C4-2B (cell line): ENCODE data around the gene ERCC8.
"Not testable (repeated sequence)": the region's sequence is repeated elsewhere in the genome, so short reads cannot be mapped to it uniquely, and the experiment has no call there.

Experiments used
- H3K27ac ChIP-seq: fragments of 450-650 bp; 2 replicates; pipeline ENCODE4 v1.5.1; 2017
- ZFX ChIP-seq: fragments of 450-650 bp; IDR thresholded peaks from 2 replicates; pipeline ENCODE4 v1.6.1; 2017
- TF ChIP-seq, protein P1 (sequence below): fragments of 450-650 bp; conservative IDR thresholded peaks from 2 replicates; pipeline ENCODE4 v1.5.1; 2017; ENCODE audit warnings: mild to moderate bottlenecking

Gene ERCC8

DNA sequence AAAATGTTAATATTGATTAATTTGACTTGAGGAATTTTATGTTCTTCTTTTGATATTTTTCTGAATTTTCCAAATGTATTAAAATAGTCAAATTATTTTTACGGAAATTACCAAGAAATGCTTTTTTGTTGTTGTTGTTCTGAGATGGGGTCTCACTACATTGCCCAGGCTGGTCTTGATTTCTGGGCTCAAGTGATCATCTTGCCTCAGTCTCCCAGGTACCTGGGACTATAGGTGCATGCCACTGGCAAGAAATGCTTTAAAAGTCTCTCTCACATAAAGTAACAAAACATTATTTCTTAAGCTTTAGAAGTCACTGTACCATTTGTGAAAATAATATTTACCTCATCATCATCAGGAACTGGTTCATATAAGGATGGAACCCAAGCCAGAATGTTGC lies 57.8 kb downstream of the ERCC8 start:
- TF ChIP-seq ZFX = no peak
- TF ChIP-seq, protein P1, sequence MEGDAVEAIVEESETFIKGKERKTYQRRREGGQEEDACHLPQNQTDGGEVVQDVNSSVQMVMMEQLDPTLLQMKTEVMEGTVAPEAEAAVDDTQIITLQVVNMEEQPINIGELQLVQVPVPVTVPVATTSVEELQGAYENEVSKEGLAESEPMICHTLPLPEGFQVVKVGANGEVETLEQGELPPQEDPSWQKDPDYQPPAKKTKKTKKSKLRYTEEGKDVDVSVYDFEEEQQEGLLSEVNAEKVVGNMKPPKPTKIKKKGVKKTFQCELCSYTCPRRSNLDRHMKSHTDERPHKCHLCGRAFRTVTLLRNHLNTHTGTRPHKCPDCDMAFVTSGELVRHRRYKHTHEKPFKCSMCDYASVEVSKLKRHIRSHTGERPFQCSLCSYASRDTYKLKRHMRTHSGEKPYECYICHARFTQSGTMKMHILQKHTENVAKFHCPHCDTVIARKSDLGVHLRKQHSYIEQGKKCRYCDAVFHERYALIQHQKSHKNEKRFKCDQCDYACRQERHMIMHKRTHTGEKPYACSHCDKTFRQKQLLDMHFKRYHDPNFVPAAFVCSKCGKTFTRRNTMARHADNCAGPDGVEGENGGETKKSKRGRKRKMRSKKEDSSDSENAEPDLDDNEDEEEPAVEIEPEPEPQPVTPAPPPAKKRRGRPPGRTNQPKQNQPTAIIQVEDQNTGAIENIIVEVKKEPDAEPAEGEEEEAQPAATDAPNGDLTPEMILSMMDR = no peak
- no peak overlapping the region for H3K27ac ChIP-seq

DNA sequence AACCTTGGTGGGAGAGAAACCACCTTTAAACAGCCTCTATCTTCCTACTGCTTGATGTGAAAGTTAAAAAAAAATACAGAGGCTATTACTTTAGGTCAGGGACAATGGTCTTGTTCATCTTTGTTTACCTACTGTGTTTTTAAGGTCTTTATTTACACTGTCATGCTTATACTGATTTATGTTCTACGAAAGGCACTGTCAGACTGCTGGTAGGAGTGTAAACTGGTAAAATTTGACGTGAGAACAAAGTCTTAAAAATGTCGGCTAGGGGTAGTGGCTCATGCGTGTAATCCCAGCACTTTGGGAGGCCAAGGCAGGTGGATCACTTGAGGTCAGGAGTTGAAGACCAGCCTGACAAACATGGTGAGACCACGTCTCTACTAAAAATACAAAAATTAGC lies 58.7 kb downstream of the ERCC8 start:
- no peak overlapping the region for H3K27ac ChIP-seq
- TF ChIP-seq, protein P1 = no peak
- no peak for TF ChIP-seq ZFX

DNA sequence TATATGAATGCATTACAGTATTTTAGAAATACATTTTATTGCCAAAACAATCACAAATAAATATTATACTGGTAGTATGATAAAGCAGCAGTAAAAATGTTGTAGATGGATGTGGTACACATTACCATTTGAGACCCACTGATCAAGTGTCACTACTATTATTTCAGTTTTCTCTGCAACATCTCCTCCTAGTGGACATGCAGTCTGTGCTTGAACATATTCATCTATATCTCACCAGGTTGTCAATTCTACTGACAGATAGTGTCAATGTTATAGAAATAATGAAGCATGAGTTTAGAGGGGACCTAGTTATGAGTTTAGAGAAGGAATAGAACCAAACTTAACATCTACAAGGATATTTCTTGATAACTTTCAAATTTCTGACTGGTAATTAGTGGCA lies 61.6 kb downstream of the ERCC8 start:
- TF ChIP-seq ZFX = no peak
- TF ChIP-seq, protein P1 = peak; percentile 86
- no peak overlapping the region for H3K27ac ChIP-seq

DNA sequence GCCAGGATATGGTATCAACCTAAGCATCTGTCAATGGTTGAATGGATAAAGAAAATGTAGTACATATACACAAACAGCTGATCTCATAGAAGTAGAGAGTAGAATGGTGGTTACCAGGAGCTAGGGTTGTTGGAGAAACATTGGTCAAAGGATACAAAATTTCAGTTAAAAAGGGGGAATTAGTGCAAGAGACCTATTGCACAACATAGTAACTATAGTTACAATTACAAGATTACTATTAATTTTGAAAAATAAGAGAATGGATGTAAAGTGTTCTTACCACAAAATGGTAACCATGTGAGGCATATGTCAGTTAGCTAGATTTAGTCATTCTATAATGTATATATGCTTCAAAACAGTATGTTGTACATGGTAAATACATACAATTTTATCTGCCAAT lies 72.0 kb downstream of the ERCC8 start:
- H3K27ac ChIP-seq = no peak overlapping the region
- TF ChIP-seq, protein P1 = no peak
- TF ChIP-seq ZFX = no peak

DNA sequence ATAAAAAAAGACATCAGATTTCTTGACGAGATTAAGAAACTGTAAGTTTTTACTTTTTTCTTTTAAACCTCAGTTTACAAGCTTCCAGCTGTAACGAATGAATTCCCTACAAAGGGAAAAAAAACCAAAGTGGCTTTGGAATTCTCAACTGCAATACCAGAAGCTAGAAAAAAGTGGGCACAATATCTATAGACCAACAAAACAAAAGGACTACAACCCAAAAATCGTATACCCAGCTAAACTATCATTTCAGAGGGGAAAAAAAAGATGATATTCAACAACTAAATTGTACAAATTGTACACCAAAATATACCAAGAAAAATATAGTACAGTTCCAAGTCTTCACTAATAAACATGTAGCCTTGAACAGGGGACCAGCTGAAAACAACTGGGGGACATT lies 74.0 kb downstream of the ERCC8 start:
- no peak overlapping the region for H3K27ac ChIP-seq
- TF ChIP-seq ZFX = no peak
- TF ChIP-seq, protein P1 = no peak

DNA sequence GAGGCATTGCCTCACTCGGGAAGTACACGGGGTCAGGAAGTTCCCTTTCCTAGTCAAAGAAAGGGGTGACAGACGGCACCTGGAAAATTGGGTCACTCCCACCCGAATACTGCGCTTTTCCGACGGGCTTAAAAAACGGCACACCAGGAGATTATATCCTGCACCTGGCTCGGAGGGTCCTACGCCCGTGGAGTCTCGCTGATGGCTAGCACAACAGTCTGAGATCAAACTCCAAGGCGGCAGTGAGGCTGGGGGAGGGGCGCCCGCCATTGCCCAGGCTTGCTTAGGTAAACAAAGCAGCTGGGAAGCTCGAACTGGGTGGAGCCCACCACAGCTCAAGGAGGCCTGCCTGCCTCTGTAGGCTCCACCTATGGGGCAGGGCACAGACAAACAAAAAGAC lies 84.3 kb downstream of the ERCC8 start:
- H3K27ac ChIP-seq = not testable (repeated sequence)

DNA sequence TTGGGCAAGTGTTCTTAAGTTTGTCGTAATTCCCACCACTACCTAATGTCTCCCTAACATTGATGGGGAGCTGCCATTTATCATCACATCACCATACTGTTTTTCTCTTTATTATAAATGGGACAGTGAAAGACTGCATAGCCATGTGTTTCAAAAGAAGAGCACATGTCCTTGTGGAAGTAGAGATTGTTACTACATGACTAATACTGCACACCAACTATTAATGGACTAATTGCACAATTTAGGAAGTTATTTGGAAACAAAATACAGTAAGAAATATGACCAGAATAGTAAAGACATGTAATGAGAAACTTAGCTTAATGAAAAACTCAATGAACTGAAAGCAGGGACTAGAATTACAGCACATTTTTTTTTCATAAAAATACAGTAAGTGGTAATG lies 88.8 kb downstream of the ERCC8 start:
- H3K27ac ChIP-seq = no peak overlapping the region
- no peak for TF ChIP-seq ZFX
- TF ChIP-seq, protein P1 = no peak

DNA sequence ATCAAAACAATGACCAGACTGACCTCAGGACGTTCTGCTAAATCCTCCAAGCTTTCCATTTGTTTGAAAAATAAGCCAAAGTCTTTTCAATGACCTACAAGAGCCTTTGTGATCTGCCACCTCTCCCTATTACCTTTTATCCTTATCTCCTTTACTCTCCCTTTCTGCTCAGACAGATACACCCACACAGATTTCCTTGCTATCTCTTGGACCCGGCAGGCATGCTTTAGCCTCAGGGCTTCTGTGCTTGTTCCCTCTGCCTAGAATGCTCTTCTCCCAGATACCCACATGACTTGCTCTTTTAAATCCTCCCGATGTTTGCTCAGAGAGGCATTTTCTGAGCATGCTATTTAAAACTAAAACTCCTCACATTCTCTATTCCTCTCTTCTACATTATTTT lies 91.9 kb downstream of the ERCC8 start:
- H3K27ac ChIP-seq = no peak overlapping the region
- no peak for TF ChIP-seq ZFX
- TF ChIP-seq, protein P1 = no peak
